Stimulated activated naive CD8-positive, alpha-beta T cell treated with anti-CD3 and anti-CD28 coated beads, Interleukin-15, Interleukin-2, amounts not matched to agents 100 U/mL and 50 U/mL, for 24 hours (primary cell): ENCODE results near the gene CDC23.
A peak's percentile ranks its signal among the peaks of the same experiment; 100 is the strongest.
"Not testable (repeated sequence)": the region's sequence is repeated elsewhere in the genome, so short reads cannot be mapped to it uniquely, and the experiment has no call there.

Experiments used
- ATAC-seq: fragments of 150-1000 bp; cut with Tn5 transposase; one replicate; pipeline ENCODE4 v1.10.0; 2021
- DNase-seq: peaks from one replicate; pipeline ENCODE4 v3.0.0; 2021

Gene CDC23

GRCh38 chr5:138212828-138213160 lies 329 bp downstream of the CDC23 start:
- peak; percentile 34 for ATAC-seq
- no peak for DNase-seq

- DNase-seq (no peak), ATAC-seq (no peak)
Observed at GRCh38 chr5:138210985-138211384, 2.1 kb downstream of the CDC23 start.

GRCh38 chr5:138193859-138194258 lies 19.3 kb downstream of the CDC23 start:
- not testable (repeated sequence) for ATAC-seq, DNase-seq

- DNase-seq (no peak), ATAC-seq (no peak)
Observed at GRCh38 chr5:138192826-138193225, 20.3 kb downstream of the CDC23 start.

- ATAC-seq (no peak), DNase-seq (no peak)
Observed at GRCh38 chr5:138188626-138189025, 24.5 kb downstream of the CDC23 start.

GRCh38 chr5:138186002-138186447 lies 27.1 kb downstream of the CDC23 start:
- DNase-seq (no peak), ATAC-seq (no peak)

GRCh38 chr5:138182808-138183207 lies 30.3 kb downstream of the CDC23 start:
- DNase-seq = no peak
- ATAC-seq = no peak

GRCh38 chr5:138180841-138181240 lies 32.3 kb downstream of the CDC23 start:
- DNase-seq (no peak), ATAC-seq (no peak)

- ATAC-seq (peak; percentile 12), DNase-seq (no peak)
Observed at GRCh38 chr5:138180183-138180782, 32.8 kb downstream of the CDC23 start.

- DNase-seq (peak; percentile 19), ATAC-seq (no peak)
Observed at GRCh38 chr5:138179277-138179857, 33.8 kb downstream of the CDC23 start.

GRCh38 chr5:138178516-138179276 lies 34.4 kb downstream of the CDC23 start, which contains the start of the genes BRD8 and KIF20A:
Gene BRD8 (minus strand): TSS chr5:138178630. CDS start chr5:138178614, 16 bp downstream.
Gene KIF20A (plus strand): TSS chr5:138179112. CDS start chr5:138179681, 569 bp downstream.
- ATAC-seq (peak; percentile 93), DNase-seq (peak; percentile 92)

- peak; percentile 40 for DNase-seq
- ATAC-seq = no peak
Observed at GRCh38 chr5:138177941-138178515, 35.1 kb downstream of the CDC23 start.

GRCh38 chr5:138170299-138170698 lies 42.8 kb downstream of the CDC23 start:
- DNase-seq = no peak
- no peak for ATAC-seq

GRCh38 chr5:138169124-138169523 lies 44.0 kb downstream of the CDC23 start:
- ATAC-seq (no peak), DNase-seq (no peak)

- ATAC-seq = no peak
- DNase-seq = no peak
Observed at GRCh38 chr5:138163721-138164120, 49.4 kb downstream of the CDC23 start.

- DNase-seq = no peak
Observed at GRCh38 chr5:138160706-138161105, 52.4 kb downstream of the CDC23 start.

GRCh38 chr5:138159666-138160065 lies 53.5 kb downstream of the CDC23 start:
- DNase-seq (no peak), ATAC-seq (no peak)

More at GRCh38 chr5:138160706-138161105, 52.4 kb downstream of the CDC23 start:
- no peak for ATAC-seq

- ATAC-seq = no peak
- no peak for DNase-seq
Observed at GRCh38 chr5:138157626-138158025, 55.5 kb downstream of the CDC23 start.

GRCh38 chr5:138155977-138156376 lies 57.1 kb downstream of the CDC23 start:
- not testable (repeated sequence) for DNase-seq, ATAC-seq

GRCh38 chr5:138149530-138149929 lies 63.6 kb downstream of the CDC23 start:
- DNase-seq = no peak
- ATAC-seq = no peak

- ATAC-seq (no peak), DNase-seq (no peak)
Observed at GRCh38 chr5:138148811-138149210, 64.3 kb downstream of the CDC23 start.

GRCh38 chr5:138143578-138143977 lies 69.5 kb downstream of the CDC23 start:
- DNase-seq, ATAC-seq: not testable (repeated sequence)

- DNase-seq (no peak), ATAC-seq (no peak)
Observed at GRCh38 chr5:138141734-138142133, 71.4 kb downstream of the CDC23 start.
